ENCODE results near the gene RAB11FIP3. TPM values are rescaled to one million over a fixed set of nuclear protein-coding genes. Genes with fewer than 3 reads are reported as not detected.

RAB11FIP3 gene
- total RNA-seq, 2 experiments from 2014 or later, result 29.0 to 51.2 TPM

- Histone ChIP-seq H3K9me3 (ENCODE audit: low read length) (no peaks in the 10 kb centered on the region), H3K79me2 (ENCODE audit: insufficient read depth, low read depth, low read length) (peaks cover 15% of the 10 kb centered on the region), H3K27ac (ENCODE audit: low read depth, low read length, poor library complexity, severe bottlenecking) (no peak overlapping the region), H3K9me2 (ENCODE audit: insufficient read depth, low read length) (no peaks in the 10 kb centered on the region), H3K4me2 (ENCODE audit: low read length) (no peak overlapping the region), H3K4me3 (ENCODE audit: low read depth, low read length, poor library complexity, severe bottlenecking) (no peak overlapping the region), H3K36me3 (ENCODE audit: insufficient read depth, low read length) (peaks cover 8% of the 10 kb centered on the region), H2AFZ (ENCODE audit: low read length) (no peak overlapping the region), H4K20me1 (ENCODE audit: insufficient read depth, low read length) (no peaks in the 10 kb centered on the region), H3K4me1 (ENCODE audit: insufficient read depth, low read length, poor library complexity, severe bottlenecking) (no peaks in the 10 kb centered on the region)
- ChIA-PET CTCF (ENCODE audit: unreplicated experiment) (no interaction called here), POLR2A (no interaction called here)
- no TSS peak for BruUV-seq (replicated peaks)
- no peak for DNase-seq (ENCODE audit: low spot score)
- no peak for TF ChIP-seq EZH2phosphoT487 (IDR thresholded peaks at IDR 0.05; ENCODE audit: borderline replicate concordance, low read depth, low read length)
- TF ChIP-seq CTCF (conservative IDR thresholded peaks at IDR 0.05; ENCODE audit: low read length), result no peak
- intact Hi-C loops (cut with micrococcal nuclease; ENCODE audit: unreplicated experiment), result no loop called here
Measured at GRCh38 chr16:535446-536405, 110.3 kb downstream of the RAB11FIP3 start.

GRCh38 chr16:536746-537145, 111.3 kb downstream of the RAB11FIP3 start:
- H4K20me1 ChIP-seq (ENCODE audit: insufficient read depth, low read length), result no peaks in the 10 kb centered on the region
- DNase-seq (ENCODE audit: low spot score), result no peak

More at GRCh38 chr16:536746-537145, 111.3 kb downstream of the RAB11FIP3 start:
- Histone ChIP-seq H3K9me2 (ENCODE audit: insufficient read depth, low read length) (no peaks in the 10 kb centered on the region), H3K79me2 (ENCODE audit: insufficient read depth, low read depth, low read length) (peaks cover 5% of the 10 kb centered on the region; the same call in 1 of the 2 replicates), H2AFZ (ENCODE audit: low read length) (no peak overlapping the region), H3K27ac (ENCODE audit: low read depth, low read length, poor library complexity, severe bottlenecking) (no peak overlapping the region), H3K4me3 (ENCODE audit: low read depth, low read length, poor library complexity, severe bottlenecking) (no peak overlapping the region), H3K36me3 (ENCODE audit: insufficient read depth, low read length) (peaks cover 17% of the 10 kb centered on the region), H3K9me3 (ENCODE audit: low read length) (no peaks in the 10 kb centered on the region), H3K4me1 (ENCODE audit: insufficient read depth, low read length, poor library complexity, severe bottlenecking) (no peaks in the 10 kb centered on the region), H3K4me2 (ENCODE audit: low read length) (no peak overlapping the region)
- BruUV-seq (replicated peaks), result no TSS peak
- intact Hi-C loops (cut with micrococcal nuclease; ENCODE audit: unreplicated experiment), result no loop called here
- TF ChIP-seq CTCF (conservative IDR thresholded peaks at IDR 0.05; ENCODE audit: low read length) (no peak), EZH2phosphoT487 (IDR thresholded peaks at IDR 0.05; ENCODE audit: borderline replicate concordance, low read depth, low read length) (no peak)
- ChIA-PET CTCF (ENCODE audit: unreplicated experiment) (no interaction called here), POLR2A (no interaction called here)

All from OCI-LY7 (cell line).